Effector memory CD4-positive, alpha-beta T cell (primary cell): ENCODE data around the gene ZDHHC21.

Experiments
- DNase-seq, 3 donors: peaks; one replicate each; pipeline ENCODE4 v3.0.0-alpha.2; 2020
- H3K27ac ChIP-seq: 2 replicates; pipeline ENCODE4 v1.7.0; 2013; ENCODE audit warnings: mild to moderate bottlenecking, low read length, moderate library complexity; ENCODE audit not compliant: insufficient read depth, poor library complexity, severe bottlenecking
- H3K27me3 ChIP-seq: replicated peaks from 2 replicates; pipeline ENCODE4 v1.7.0; 2013; ENCODE audit warnings: mild to moderate bottlenecking, low read length; ENCODE audit not compliant: insufficient read depth, control insufficient read depth, poor library complexity, severe bottlenecking
- H3K36me3 ChIP-seq: 2 replicates; pipeline ENCODE4 v1.7.0; 2013; ENCODE audit warnings: mild to moderate bottlenecking, low read length, moderate library complexity; ENCODE audit not compliant: control insufficient read depth, insufficient read depth
- H3K4me1 ChIP-seq: 2 replicates; pipeline ENCODE4 v1.7.0; 2013; ENCODE audit warnings: low read length, mild to moderate bottlenecking; ENCODE audit not compliant: control insufficient read depth, insufficient read depth, poor library complexity, severe bottlenecking
- H3K4me3 ChIP-seq: 2 replicates; pipeline ENCODE4 v1.7.0; 2013; ENCODE audit warnings: low read length, low read depth, mild to moderate bottlenecking; ENCODE audit not compliant: insufficient read depth, poor library complexity, severe bottlenecking
- H3K9me3 ChIP-seq: 2 replicates; pipeline ENCODE4 v1.7.0; 2013; ENCODE audit warnings: mild to moderate bottlenecking, low read length, moderate library complexity; ENCODE audit not compliant: control insufficient read depth

Gene ZDHHC21

DNA sequence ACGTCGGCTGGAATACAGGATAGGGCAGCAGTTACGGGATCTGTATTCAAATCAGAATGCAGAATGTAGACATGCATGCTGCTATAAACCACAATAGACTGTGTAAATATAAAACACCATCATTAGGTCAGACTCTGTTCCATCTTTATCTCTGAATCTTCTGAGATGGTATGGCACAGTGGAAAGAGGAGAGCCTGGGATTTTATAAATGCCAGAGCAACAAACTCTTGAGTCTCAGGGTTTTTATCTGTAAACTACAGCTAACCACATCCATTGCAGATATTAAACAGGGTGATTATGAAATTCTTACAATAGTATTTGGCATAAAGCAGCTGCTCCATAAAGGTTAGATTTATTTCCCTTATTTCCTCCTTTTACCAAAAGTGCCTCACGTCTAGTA, 108.7 kb downstream of the ZDHHC21 start:
- no peak overlapping the region for H3K27ac ChIP-seq
- no peak for DNase-seq
- H3K4me1 ChIP-seq = peaks cover 4% of the 10 kb centered on the region
- no peaks in the 10 kb centered on the region for H3K36me3 ChIP-seq
- no peaks in the 10 kb centered on the region for H3K9me3 ChIP-seq
- no peak overlapping the region for H3K4me3 ChIP-seq
- H3K27me3 ChIP-seq = no peaks in the 10 kb centered on the region

DNA sequence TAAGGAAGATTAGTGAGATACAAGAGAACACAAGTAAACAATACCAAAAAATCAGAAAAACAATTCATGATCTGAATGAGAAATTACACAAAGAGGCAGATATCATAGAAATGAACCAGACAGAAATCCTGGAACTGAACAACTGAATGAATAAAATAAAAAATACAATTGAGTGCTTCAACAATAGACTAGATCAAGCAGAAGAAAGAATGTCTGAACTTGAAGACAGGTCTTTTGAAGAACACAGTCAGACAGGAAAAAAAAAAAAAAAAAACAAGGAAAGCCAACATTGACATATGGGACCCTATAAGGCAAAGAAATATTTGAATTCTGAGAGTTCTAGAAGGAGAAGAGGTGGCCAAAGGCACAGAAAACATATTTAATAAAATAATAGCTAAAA, 115.2 kb downstream of the ZDHHC21 start:
- no peaks in the 10 kb centered on the region for H3K9me3 ChIP-seq
- no peaks in the 10 kb centered on the region for H3K27me3 ChIP-seq
- H3K36me3 ChIP-seq = no peaks in the 10 kb centered on the region
- no peak overlapping the region for H3K4me3 ChIP-seq
- no peaks in the 10 kb centered on the region for H3K4me1 ChIP-seq
- no peak overlapping the region for H3K27ac ChIP-seq
- DNase-seq = no peak

DNA sequence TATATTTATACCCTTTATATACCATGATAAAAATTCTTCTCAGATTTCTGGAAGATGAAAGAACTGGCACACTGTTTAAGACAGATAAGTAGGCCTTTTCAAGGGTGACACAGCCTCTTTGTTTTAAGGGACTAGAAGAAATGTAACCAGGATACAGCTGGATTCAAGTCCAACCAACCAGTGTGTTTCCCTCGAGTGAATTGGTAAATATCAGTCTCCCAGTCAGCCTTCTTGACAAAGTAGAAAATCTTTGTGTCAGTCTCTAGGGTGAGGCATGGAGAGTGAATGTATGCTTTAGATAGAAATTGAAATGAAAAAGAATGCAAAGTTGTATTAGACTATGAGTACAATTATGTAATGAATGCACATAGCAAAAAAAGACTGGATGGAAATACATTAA, 119.1 kb downstream of the ZDHHC21 start:
- DNase-seq = no peak
- Histone ChIP-seq H3K27ac (no peak overlapping the region), H3K4me3 (no peak overlapping the region), H3K27me3 (no peaks in the 10 kb centered on the region), H3K36me3 (no peaks in the 10 kb centered on the region), H3K9me3 (no peaks in the 10 kb centered on the region), H3K4me1 (no peaks in the 10 kb centered on the region)

DNA sequence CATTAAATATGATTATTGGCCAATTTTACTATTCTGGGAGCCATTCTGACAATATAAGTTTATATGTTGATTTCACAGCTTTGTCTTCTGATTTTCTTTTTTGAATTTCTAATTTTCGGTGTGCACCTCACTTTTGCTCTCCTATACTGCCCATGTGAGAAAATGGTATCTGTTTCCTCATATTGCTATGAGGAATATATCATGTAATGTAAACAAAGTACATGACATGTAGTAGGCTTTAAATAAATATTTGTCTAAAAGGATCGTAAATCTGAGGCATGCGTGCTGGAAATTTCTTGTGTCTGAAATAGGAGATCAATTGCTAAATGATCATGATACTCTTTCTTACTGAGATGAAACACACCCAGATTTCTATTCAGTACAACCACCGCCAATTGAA, 119.9 kb downstream of the ZDHHC21 start:
- no peaks in the 10 kb centered on the region for H3K4me1 ChIP-seq
- H3K4me3 ChIP-seq = no peak overlapping the region
- no peak overlapping the region for H3K27ac ChIP-seq
- no peaks in the 10 kb centered on the region for H3K27me3 ChIP-seq
- no peak for DNase-seq
- H3K9me3 ChIP-seq = no peaks in the 10 kb centered on the region
- no peaks in the 10 kb centered on the region for H3K36me3 ChIP-seq

DNA sequence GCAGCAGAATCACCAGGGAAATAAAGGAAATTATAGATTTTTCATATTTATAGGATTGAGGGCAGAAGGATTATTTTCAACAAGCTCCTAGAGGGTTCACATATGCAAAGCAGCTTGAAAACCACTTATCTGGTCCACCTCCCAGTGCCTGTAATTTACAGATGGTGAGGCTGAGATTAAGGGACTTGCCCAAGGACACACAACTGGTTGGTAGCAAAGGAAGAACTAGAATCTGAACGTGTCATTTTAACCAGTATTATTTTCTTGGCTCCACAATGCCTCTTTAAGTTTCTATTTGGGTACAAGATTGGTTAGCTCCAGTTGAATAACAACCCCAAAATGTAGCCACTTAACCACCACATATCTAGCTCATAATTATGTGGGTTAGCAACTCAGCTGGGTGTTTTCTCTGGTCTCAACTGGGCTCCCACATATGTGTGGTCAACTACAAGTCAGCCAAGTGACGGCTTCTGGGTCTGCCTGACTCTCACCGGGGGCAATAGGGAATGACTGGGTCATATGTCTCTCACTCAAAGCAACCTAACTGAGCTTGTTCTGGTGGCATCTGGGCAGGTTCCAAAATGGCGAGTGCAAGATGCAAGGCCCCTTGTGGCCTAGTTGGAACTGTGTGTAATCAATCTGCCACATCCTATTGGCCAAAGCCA, 127.7 kb downstream of the ZDHHC21 start:
- Histone ChIP-seq H3K4me1 (no peaks in the 10 kb centered on the region), H3K27ac (no peak overlapping the region), H3K9me3 (no peaks in the 10 kb centered on the region), H3K36me3 (no peaks in the 10 kb centered on the region), H3K4me3 (no peak overlapping the region), H3K27me3 (no peaks in the 10 kb centered on the region)
- no peak for DNase-seq

DNA sequence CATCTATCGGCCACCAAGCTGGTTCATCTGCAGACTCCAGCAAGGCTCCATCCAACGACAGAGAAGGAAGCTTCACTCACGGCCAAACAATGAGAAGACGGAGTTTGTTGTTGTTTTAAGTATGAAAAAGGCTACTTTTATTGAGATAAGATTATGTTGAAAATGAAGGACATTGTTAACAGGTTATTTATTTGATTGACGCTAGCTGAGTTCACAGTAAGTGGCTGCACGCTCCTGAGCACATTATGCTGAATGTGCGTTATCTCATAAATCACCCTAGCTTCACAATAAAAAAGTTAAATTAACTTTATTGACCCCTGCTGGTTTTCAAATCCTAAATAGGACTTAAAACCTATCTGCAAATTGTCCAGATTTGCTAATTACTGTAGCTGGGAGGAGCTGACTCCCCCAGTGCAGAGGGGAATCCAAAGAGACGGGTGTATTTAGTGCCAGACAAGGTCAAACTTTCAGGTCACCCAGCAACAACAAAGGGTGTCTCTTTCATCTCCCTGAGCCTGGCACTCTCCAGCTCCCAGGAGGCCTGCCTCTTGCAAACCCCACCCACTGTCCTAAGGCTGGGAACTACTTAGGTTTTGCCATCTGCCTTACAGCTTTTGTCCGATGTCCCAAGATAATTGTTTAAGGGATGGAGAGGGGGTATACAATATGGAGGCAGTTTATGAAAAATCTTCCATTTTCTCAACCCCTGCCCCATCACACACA, 129.2 kb downstream of the ZDHHC21 start:
- Histone ChIP-seq H3K9me3 (no peaks in the 10 kb centered on the region), H3K4me3 (no peak overlapping the region), H3K27me3 (no peaks in the 10 kb centered on the region), H3K36me3 (no peaks in the 10 kb centered on the region), H3K27ac (no peak overlapping the region), H3K4me1 (no peaks in the 10 kb centered on the region)
- DNase-seq = no peak

DNA sequence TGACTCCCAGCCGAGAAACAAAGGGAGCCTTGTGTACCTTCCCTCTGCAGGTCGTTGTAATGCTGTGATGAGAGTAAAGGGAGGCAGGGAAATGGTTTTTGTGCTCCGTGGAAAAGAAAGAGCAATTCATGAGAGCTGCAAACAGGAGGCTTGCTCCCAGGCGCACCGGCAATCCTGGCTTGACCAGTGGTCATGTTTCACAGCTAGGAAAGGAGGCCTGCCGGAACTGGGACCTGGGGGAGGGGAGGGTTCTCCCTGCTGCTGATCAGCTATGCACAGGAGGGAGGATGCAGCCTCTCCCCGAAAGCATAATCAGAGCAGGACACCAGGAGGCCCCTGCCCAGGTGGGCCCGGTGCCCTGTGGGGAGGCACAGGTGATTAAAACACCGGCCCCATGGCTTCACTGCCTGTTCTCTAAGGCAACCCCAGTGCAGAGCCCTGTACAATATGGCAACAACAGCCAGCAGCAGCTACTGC, 131.3 kb downstream of the ZDHHC21 start:
- DNase-seq = no peak
- H3K27me3 ChIP-seq = no peaks in the 10 kb centered on the region
- H3K27ac ChIP-seq = no peak overlapping the region
- H3K4me3 ChIP-seq = no peak overlapping the region
- no peaks in the 10 kb centered on the region for H3K9me3 ChIP-seq
- no peaks in the 10 kb centered on the region for H3K4me1 ChIP-seq
- H3K36me3 ChIP-seq = no peaks in the 10 kb centered on the region
